Colonic mucosa (tissue), 4 donors: ENCODE data around the gene ZNF22. TPM values are rescaled to one million over a fixed set of nuclear protein-coding genes. Genes with fewer than 3 reads are reported as not detected.
"Not testable (repeated sequence)": the region's sequence is repeated elsewhere in the genome, so short reads cannot be mapped to it uniquely, and the experiment has no call there.

Source experiments
- DNase-seq: peaks from one replicate; pipeline ENCODE4 v3.0.0-alpha.2; 2020
- H3K27ac ChIP-seq: fragments of 200-600 bp; one replicate; pipeline ENCODE4 v1.8.0; 2021
- H3K27me3 ChIP-seq: fragments of 200-600 bp; one replicate; pipeline ENCODE4 v1.8.0; 2021
- H3K36me3 ChIP-seq: fragments of 200-600 bp; one replicate; pipeline ENCODE4 v1.8.0; 2021
- H3K4me1 ChIP-seq: fragments of 200-600 bp; one replicate; pipeline ENCODE4 v1.8.0; 2021; ENCODE audit warnings: mild to moderate bottlenecking
- H3K4me3 ChIP-seq: fragments of 200-600 bp; one replicate; pipeline ENCODE4 v1.8.0; 2021
- H3K9ac ChIP-seq, 2 donors: one replicate each; pipeline ENCODE4 v1.7.0; 2013; ENCODE audit warnings: control low read depth in 2 of 2, low read depth in 2 of 2, low read length in 2 of 2
- H3K9me3 ChIP-seq: fragments of 200-600 bp; one replicate; pipeline ENCODE4 v1.8.0; 2021
- intact Hi-C: fragments of 100-400 bp; cut with DNase I; formaldehyde crosslinking; loops from one replicate; pipeline ENCODE4 v1.14.1; 2022
- total RNA-seq, 2 donors: library from RNA; stranded (reverse); fragmentation: NEBNext Ultra II Directional in 1 of 2; extraction: Animal tissue kit (Norgen Biotek cat#: 25700) in 1 of 2; gene quantifications; one replicate each; pipeline ENCODE4 v1.2.1, GENCODE V29; 2021
- TF ChIP-seq, protein P1 (sequence below): fragments of 200-600 bp; IDR thresholded peaks from one replicate; pipeline ENCODE4 v1.8.0; 2022; ENCODE audit warnings: antibody characterized with exemption, mild to moderate bottlenecking
- donor health status: healthy.
- donor health status: DM: no; HTN: no; CAD: no.
- donor health status: DM: no; HTN: no; CAD: no.

Gene ZNF22
- total RNA-seq, 2 donors from 2014 or later, result 16.5 to 17.3 TPM

DNA sequence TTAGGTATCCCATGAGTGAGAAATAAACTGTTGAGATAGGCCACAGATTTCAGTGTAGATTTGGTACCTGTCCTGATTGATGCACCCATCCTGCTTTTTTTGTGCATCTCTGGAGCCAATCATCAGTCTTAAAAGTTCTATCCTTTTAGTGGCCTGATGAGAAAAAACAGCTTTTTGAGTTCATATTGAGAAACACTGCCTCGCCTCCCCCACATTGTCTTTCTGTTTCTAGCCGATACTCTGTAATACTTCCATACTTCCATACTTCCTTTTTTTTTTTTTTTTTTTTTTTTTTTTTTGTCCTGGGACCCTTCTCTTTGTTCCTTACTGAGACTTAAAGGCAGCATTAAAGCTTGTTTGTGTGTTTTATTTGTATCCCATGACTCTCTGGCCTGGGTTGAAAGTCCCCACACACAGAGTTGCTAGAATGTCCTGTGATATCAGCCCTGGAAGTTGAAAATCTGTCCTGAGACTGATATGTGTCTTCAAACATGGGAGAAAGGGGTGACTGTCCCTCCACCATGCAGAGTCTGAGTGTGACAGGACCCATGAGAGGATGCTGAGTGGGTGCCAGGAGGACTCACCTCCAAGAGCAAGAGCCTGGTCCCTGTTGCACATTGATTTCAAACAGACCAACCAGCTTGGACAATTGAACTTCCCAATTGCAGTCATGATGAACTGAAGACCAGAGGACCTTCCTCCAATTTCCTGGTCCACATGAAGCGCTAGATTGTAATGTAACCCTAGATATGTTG lies 5.7 kb downstream of the ZNF22 start:
- TF ChIP-seq, protein P1, sequence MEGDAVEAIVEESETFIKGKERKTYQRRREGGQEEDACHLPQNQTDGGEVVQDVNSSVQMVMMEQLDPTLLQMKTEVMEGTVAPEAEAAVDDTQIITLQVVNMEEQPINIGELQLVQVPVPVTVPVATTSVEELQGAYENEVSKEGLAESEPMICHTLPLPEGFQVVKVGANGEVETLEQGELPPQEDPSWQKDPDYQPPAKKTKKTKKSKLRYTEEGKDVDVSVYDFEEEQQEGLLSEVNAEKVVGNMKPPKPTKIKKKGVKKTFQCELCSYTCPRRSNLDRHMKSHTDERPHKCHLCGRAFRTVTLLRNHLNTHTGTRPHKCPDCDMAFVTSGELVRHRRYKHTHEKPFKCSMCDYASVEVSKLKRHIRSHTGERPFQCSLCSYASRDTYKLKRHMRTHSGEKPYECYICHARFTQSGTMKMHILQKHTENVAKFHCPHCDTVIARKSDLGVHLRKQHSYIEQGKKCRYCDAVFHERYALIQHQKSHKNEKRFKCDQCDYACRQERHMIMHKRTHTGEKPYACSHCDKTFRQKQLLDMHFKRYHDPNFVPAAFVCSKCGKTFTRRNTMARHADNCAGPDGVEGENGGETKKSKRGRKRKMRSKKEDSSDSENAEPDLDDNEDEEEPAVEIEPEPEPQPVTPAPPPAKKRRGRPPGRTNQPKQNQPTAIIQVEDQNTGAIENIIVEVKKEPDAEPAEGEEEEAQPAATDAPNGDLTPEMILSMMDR, result no peak
- no peaks in the 10 kb centered on the region for H3K9me3 ChIP-seq
- no peak for DNase-seq
- no peak overlapping the region for H3K27ac ChIP-seq
- no peak overlapping the region for H3K9ac ChIP-seq
- H3K4me1 ChIP-seq, result no peaks in the 10 kb centered on the region
- H3K36me3 ChIP-seq, result no peaks in the 10 kb centered on the region
- intact Hi-C loops, result no loop called here
- no peak overlapping the region for H3K4me3 ChIP-seq
- H3K27me3 ChIP-seq, result no peaks in the 10 kb centered on the region

DNA sequence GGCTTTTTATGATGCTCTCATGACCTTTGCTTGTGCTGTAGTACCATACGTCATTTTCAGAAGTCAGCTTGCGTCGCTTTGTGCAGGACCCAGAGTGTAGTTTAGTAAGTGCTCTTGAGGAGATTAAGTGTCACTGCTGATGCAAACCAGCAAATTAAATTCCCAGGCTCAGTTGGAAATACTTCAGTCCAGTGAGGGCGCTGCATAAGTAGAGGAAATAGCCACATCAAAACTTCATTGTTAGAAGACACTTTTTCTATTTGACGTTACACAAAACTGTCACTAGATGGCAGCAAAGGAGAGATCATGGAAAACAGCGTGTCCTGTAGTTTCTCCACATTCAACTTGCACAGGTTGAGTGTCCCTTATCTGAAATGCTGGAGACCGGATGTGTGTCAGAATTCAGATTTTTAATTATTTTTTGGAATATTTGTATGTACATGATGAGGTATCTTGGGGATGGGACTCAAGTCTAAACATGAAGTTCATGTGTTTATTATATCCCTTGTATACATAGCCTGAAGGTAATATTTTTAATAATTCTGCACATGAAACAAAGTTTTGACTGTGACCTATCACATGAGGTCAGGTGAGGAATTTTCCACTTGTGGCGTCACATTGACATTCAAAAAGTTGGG lies 7.9 kb downstream of the ZNF22 start:
- Histone ChIP-seq H3K9ac (no peak overlapping the region), H3K9me3 (no peaks in the 10 kb centered on the region), H3K4me3 (no peak overlapping the region), H3K27ac (no peak overlapping the region), H3K36me3 (no peaks in the 10 kb centered on the region), H3K4me1 (no peaks in the 10 kb centered on the region), H3K27me3 (no peaks in the 10 kb centered on the region)
- TF ChIP-seq, protein P1, result peak; percentile 72
- peak; percentile 50 for DNase-seq
- intact Hi-C loops, result no loop called here

DNA sequence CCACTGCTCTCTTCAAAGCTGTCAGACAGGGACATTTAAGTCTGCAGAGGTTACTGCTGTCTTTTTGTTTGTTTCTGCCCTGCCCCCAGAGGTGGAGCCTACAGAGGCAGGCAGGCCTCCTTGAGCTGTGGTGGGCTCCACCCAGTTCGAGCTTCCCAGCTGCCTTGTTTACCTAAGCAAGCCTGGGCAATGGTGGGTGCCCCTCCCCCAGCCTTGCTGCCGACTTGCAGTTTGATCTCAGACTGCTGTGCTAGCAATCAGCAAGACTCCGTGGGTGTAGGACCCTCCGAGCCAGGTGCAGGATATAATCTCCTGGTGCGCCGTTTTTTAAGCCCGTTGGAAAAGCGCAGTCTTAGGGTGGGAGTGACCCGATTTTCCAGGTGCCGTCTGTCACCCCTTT lies 13.8 kb downstream of the ZNF22 start:
- H3K27me3 ChIP-seq, H3K4me3 ChIP-seq, H3K36me3 ChIP-seq, intact Hi-C loops, H3K9ac ChIP-seq, H3K4me1 ChIP-seq, DNase-seq, H3K9me3 ChIP-seq, H3K27ac ChIP-seq: not testable (repeated sequence)

DNA sequence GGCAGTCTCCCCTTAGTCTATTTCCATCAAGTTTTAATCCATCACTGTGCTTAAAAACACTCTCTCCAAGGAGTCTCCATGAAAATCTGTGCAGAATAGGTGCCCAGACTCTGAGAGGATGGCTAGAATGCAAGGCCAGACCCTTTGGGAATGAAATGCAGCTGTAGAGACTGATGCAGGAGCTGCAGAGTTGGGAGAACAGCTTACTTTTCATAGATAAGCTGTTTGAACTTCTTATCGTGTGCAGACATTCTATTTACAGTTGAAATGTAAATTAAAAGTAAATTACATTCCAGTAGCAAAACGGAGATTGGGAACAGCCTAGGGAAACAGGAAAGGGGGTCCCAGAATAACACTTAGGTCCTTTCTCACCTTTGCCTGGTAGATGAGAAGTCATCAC lies 14.9 kb downstream of the ZNF22 start:
- H3K4me1 ChIP-seq, result no peaks in the 10 kb centered on the region
- intact Hi-C loops, result no loop called here
- DNase-seq, result no peak
- no peak overlapping the region for H3K27ac ChIP-seq
- TF ChIP-seq, protein P1, result no peak
- H3K36me3 ChIP-seq, result no peaks in the 10 kb centered on the region
- no peak overlapping the region for H3K4me3 ChIP-seq
- H3K9me3 ChIP-seq, result no peaks in the 10 kb centered on the region
- no peaks in the 10 kb centered on the region for H3K27me3 ChIP-seq
- H3K9ac ChIP-seq, result no peak overlapping the region

DNA sequence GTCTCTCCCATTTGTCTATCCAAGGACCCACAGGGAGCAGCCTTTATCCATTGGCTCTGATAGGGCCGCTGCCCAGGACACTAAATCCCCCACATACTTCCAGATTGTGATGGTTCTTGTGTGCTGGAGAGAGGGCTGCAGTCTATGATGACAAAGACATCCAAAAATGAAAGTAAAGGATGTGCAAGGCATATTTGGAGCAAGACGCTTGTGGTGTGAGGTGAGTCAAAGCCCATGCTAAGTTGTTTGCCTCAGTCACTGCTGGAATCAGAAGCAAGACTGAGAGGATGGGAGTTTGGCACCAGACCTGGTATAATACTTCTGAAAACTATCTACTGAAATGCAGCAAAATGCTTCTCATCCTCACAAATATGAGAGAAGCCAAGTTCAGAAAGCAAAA lies 22.7 kb downstream of the ZNF22 start:
- TF ChIP-seq, protein P1, result no peak
- H3K9ac ChIP-seq, result no peak overlapping the region
- intact Hi-C loops, result no loop called here
- no peaks in the 10 kb centered on the region for H3K36me3 ChIP-seq
- no peak overlapping the region for H3K27ac ChIP-seq
- H3K4me1 ChIP-seq, result no peaks in the 10 kb centered on the region
- H3K9me3 ChIP-seq, result no peaks in the 10 kb centered on the region
- no peaks in the 10 kb centered on the region for H3K27me3 ChIP-seq
- H3K4me3 ChIP-seq, result no peak overlapping the region
- DNase-seq, result no peak

DNA sequence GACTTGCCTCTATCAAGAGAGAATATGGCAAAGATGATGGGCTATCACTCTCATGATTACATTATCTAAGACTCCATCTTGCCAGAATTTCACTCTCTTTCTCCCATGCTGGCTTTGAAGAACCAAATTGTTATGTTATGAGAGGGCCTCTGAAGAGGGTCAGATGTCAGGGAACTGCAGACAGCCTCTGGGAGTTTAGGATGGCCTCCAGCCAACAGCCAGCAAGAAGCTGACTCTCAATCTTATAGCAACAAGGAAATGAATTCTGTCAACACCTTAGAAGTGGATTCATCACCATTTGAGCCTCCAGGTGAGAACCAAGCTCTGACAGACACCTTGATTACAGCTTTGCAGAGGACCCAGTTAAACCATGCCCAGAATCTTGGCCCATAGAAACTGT lies 33.6 kb downstream of the ZNF22 start:
- Histone ChIP-seq H3K9me3 (no peaks in the 10 kb centered on the region), H3K9ac (no peak overlapping the region), H3K36me3 (no peaks in the 10 kb centered on the region), H3K27ac (no peak overlapping the region), H3K4me3 (no peak overlapping the region), H3K27me3 (no peaks in the 10 kb centered on the region), H3K4me1 (no peaks in the 10 kb centered on the region)
- TF ChIP-seq, protein P1, result no peak
- DNase-seq, result no peak
- intact Hi-C loops, result no loop called here
